K562 (cell line): ENCODE measurements around the gene BAIAP2.

Experiments used
- CEBPZ ChIP-seq: fragments of 150-350 bp; IDR thresholded peaks from 2 replicates; pipeline ENCODE4 v1.6.1; 2014; ENCODE audit warnings: low read depth, mild to moderate bottlenecking, low read length, borderline replicate concordance
- CTCF ChIP-seq, 3 experiments: IDR thresholded peaks in 2 of 3; conservative IDR thresholded peaks in 1 of 3; 2 replicates each; pipeline ENCODE4 v1.5.1; 2011 to 2012; ENCODE audit warnings: low read length in 3 of 3, mild to moderate bottlenecking in 3 of 3, control low read depth in 2 of 3, improper control_type of control experiment in 1 of 3, inconsistent platforms in 1 of 3, low read depth in 1 of 3, mixed read lengths in 1 of 3, moderate library complexity in 1 of 3; ENCODE audit not compliant: insufficient read depth in 2 of 3
- EP300 ChIP-seq: IDR thresholded peaks from 2 replicates; pipeline ENCODE4 v1.6.1; 2012; ENCODE audit warnings: low read length, improper control_type of control experiment
- FOXM1 ChIP-seq, 2 experiments: fragments of 450-650 bp in 1 of 2; sonication (generic) in 1 of 2; formaldehyde crosslinking in 1 of 2; IDR thresholded peaks; 2 replicates each; pipeline versions ENCODE4 v1.6.1 to v1.9.0; 2017 to 2022; ENCODE audit warnings: low read depth in 2 of 2, mild to moderate bottlenecking in 2 of 2, missing genetic modification reagents in 1 of 2, moderate library complexity in 1 of 2
- MAZ ChIP-seq, 2 experiments: fragments of 450-650 bp in 1 of 2; sonication (generic) in 1 of 2; formaldehyde crosslinking; IDR thresholded peaks in 1 of 2; conservative IDR thresholded peaks in 1 of 2; 2 replicates each; pipeline versions ENCODE4 v1.4.0 to v1.5.0; 2020; ENCODE audit warnings: mild to moderate bottlenecking in 1 of 2, missing genetic modification reagents in 1 of 2
- MYNN ChIP-seq, 2 experiments: sonication (generic); formaldehyde crosslinking in 1 of 2; IDR thresholded peaks; 2 replicates each; pipeline versions ENCODE4 v1.5.0 to v1.6.1; 2016 to 2020; ENCODE audit warnings: antibody characterized with exemption in 1 of 2, missing genetic modification reagents in 1 of 2
- NFATC3 ChIP-seq: fragments of 450-650 bp; IDR thresholded peaks from 2 replicates; pipeline ENCODE4 v1.6.1; 2017; ENCODE audit warnings: mild to moderate bottlenecking
- POLR2A ChIP-seq: fragments of 450-650 bp; conservative IDR thresholded peaks from 2 replicates; pipeline ENCODE4 v1.6.1; 2016
- SPI1 ChIP-seq: IDR thresholded peaks from 2 replicates; pipeline ENCODE4 v1.6.1; 2011; ENCODE audit warnings: low read depth, low read length, control low read depth, borderline replicate concordance
- TAF1 ChIP-seq: IDR thresholded peaks from 2 replicates; pipeline ENCODE4 v1.6.1; 2011; ENCODE audit warnings: mild to moderate bottlenecking, low read length, moderate library complexity; ENCODE audit not compliant: insufficient read depth, control insufficient read depth, severe bottlenecking; ENCODE audit errors: extremely low read depth
- TSHZ1 ChIP-seq: fragments of 250-450 bp; sonication (Bioruptor Pico); IDR thresholded peaks from 2 replicates; pipeline ENCODE4 v1.4.0; 2020; ENCODE audit warnings: mild to moderate bottlenecking, moderate library complexity

- TF ChIP-seq SPI1 (no peak), NFATC3 (no peak), CEBPZ (no peak), MAZ (CRISPR knock-in tag; conservative IDR thresholded peaks at IDR 0.05 in 1 of 2, IDR thresholded peaks at IDR 0.05 in 1 of 2) (no peak), TSHZ1 (CRISPR knock-in tag) (no peak), TAF1 (no peak), FOXM1 (IDR thresholded peaks at IDR 0.05; ENCODE audit: low read depth) (no peak), FOXM1 (CRISPR knock-in tag; IDR thresholded peaks at IDR 0.05; ENCODE audit: low read depth) (no peak), CTCF (IDR thresholded peaks at IDR 0.05 in 2 of 3, conservative IDR thresholded peaks at IDR 0.05 in 1 of 3; ENCODE audit: insufficient read depth in 2 of 3, low read depth in 1 of 3, low read length in 3 of 3) (no peak), POLR2A (no peak), EP300 (no peak), MYNN (IDR thresholded peaks at IDR 0.05) (no peak), MYNN (CRISPR knock-in tag; IDR thresholded peaks at IDR 0.05) (no peak)
Observed at GRCh38 chr17:81082177-81083073, 47.5 kb downstream of the BAIAP2 start.
